HG03066 (cell line): ENCODE measurements around the gene USP25.
A peak's percentile ranks its signal among the peaks of the same experiment; 100 is the strongest.

Experiments used
- ATAC-seq: cut with Tn5 transposase; IDR thresholded peaks from one replicate; pipeline ENCODE4 v1.9.1; 2021; ENCODE audit warnings: low read depth; ENCODE audit not compliant: unreplicated experiment

USP25 gene

DNA sequence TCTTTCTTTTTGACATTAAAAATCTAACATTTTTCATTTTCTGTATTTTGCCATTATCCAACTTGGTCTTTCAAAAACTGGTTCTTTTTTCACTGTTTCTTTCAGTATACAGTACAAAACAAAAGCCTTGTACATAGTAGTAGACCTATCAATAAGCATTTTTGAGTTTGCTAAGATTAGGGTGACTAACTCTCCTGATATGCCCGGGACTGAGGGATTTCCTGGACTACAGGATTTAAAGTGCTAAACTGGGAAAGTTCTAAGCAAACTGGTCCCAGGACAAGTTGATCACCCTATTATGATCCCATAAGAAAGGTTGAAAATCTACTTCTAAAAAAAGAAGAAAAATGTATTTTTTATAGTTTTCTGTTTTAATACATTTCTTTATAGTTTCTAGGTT, 120.9 kb downstream of the USP25 start:
- ATAC-seq = no peak

- ATAC-seq = no peak
Observed at GRCh38 chr21:15852146-15852545, 122.4 kb downstream of the USP25 start.

- ATAC-seq = no peak
Observed at GRCh38 chr21:15853126-15853525, 123.3 kb downstream of the USP25 start.

- no peak for ATAC-seq
Observed at GRCh38 chr21:15856813-15857212, 127.0 kb downstream of the USP25 start.

DNA sequence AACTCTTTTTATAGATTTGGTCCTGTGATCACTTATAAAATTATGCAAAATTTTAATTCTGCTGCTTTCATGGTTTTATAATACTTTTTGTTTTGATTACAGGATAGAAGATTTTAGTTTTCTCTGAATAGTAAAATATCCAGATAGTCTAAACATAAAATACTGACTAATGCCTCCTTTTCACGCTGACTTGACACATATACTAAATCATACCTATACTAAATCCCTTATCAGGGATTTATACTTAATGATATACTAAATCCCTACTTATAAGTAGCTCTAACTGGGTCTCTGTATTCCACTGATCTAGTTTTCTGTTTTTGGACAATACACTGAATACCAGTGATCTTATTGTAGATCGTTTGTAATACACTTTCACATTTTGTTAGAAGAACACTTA, 128.0 kb downstream of the USP25 start:
- no peak for ATAC-seq

DNA sequence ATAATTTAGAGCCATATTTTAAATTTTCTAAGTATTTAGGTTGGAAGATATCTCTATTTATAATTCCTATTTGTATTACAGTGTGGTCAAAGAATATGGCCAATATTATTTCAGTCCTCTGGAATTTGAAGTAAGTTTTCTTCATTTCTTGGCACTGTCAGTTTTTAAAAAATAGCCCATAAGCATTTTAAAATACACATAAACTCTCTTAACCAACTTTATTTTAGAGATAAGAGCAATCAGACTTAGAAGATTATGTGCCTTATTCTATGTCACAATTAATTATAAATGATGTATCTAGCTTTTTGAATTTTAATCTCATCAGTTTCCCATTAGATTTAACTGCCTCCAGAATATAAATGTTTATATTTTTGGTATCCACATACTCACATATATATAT, 130.8 kb downstream of the USP25 start:
- no peak for ATAC-seq

GRCh38 chr21:15868940-15869339, 139.2 kb downstream of the USP25 start:
- no peak for ATAC-seq

DNA sequence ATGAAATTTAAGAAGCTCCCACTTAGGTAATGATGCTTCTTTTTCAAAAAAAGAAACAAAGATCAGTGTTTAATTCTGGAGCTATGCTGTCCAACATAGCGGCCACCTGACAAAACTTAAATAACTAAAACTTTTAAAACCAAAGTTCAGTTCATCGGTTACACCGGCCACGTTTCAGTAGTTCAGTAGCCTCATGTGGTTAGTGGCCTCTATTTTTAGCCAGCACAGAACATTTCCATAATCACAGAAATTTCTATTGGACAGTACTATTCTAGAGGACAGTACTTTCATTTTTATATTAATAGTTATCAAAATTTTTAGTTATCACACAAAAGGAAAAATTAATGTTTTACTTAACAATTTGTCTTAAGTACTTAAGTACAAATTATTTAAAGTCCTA, 141.0 kb downstream of the USP25 start:
- peak; percentile 86 for ATAC-seq

DNA sequence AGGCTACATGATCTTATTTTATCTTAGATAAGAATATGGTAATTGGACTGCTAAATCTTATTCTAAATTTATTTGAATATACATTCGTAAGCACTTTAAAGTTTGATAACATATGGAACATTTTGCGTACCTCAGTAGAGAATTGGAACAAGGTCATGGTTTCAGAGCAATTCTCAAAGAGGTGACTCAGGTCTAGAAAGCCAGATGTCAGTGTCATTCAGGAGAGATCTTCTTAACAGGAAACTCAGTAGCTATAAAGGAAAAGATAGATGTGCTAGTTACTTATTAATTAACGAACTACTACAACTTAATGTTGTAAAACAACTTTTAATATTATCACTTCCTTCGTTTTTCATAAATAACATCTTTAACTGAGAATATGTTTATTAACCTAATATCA, 142.5 kb downstream of the USP25 start:
- no peak for ATAC-seq

DNA sequence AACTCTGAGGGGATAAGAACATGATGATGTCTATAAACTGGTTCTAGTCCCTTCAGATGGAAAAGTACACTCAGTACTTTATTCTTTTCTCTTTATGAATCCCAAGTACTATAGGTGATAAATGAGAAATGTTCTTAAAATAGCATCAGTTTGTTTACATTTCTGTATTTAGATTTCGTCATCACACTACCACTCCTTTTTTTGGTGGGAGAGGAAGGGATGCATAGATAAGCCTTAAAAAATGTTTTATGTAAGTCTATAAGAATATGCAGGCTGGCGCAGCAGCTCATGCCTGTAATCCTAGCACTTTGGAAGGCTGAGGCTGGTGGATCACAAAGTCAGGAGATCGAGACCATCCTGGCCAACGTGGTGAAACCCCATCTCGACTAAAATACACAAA, 144.8 kb downstream of the USP25 start:
- no peak for ATAC-seq

DNA sequence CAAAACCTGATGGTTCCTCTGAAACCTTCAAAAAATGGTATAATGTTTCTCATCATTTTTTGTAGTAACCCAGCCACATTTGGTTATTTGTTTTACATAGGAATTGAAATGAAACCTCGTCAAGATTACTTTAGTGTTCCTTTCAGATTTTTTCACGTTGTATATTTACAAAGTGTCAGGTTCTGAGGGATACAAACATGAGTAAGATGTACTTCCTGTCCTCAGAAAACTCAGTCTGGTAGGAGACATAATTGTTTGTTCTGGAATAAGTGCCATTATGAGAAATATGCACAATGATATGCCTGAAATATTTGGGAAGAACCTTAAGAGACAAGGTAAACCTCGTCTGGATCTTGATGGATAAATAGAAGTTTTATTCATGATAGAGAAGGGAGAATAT, 145.5 kb downstream of the USP25 start:
- ATAC-seq = no peak

DNA sequence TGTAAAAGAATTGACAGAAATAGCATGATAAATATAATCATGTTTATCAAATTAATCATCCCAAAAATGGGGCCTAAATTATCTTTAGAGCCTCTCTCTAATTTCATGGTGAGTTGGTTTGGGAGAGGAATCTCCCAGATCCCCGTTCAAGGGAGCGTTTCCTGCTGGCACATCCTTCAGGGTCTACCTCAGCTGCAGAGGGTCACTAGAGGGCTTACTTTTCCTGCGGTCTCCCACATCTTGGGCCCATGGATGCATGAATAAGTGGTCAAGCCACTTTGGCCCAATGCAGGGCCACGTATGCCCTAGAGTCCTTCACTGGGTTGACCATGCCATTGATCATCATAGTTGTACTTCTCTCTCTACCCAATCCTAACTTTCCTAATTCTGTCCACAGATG, 164.1 kb downstream of the USP25 start:
- ATAC-seq = no peak

DNA sequence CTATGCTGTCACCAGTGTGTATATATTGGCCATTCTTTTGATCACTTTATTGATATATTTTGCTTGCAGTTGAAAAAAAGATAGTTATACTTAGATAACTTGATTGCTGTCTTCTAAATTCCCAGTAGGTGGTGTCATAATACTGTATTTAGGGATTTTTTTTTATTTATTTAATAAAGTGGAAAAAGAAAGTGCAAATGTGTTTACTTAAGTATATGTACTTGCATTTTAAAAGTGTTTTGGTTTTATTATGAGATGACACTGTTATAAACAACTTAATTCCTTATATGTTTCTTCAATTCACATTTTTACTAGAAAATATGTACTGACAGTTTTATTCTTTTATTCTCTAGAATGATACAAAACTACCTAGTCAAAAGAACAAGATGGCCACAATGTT, 164.8 kb downstream of the USP25 start:
- ATAC-seq = no peak

DNA sequence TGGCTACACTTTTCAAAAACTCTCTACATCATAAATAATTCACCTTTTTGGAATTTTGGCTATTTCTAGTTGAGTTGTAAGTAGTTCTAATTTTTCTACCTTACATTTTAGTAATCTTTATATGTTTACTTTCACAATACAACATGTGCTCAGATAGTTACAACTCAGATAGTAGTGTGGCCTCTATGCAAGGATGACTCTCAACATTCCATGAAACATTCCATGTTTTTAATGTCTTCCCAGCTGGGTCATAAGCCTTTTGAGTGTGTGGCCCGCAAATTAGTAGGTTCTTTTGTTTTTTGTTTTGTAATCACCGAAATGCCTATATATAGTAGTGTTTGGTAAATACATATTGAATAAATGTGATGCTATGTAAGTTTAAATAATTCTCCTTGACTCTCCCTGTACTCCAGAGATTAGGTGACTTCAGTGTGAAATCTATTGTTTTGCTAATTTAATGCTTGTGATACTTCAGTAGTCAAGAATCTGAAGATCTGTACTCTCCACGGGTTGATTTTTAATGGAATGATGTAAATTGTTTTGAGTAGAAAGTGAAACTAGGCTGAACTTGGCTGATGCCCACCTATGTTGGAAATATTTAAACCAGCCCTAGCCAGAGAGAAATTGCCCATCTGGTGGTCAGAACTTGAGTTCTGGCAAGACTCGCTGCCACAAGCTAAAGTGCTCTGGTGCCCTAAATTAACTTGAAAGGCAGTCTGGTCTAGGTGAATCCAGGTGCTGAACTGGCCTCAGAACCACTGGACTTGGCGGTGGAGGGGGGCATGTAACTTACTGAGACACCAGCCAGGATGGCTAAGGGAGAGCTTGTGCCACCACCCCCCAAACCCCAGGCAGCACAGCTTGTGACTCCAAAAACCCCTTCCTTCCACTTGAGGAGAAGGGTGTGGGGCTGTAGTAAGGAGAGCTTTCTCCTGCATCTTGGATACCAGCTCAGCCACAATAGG, 165.6 kb downstream of the USP25 start:
- ATAC-seq = no peak

DNA sequence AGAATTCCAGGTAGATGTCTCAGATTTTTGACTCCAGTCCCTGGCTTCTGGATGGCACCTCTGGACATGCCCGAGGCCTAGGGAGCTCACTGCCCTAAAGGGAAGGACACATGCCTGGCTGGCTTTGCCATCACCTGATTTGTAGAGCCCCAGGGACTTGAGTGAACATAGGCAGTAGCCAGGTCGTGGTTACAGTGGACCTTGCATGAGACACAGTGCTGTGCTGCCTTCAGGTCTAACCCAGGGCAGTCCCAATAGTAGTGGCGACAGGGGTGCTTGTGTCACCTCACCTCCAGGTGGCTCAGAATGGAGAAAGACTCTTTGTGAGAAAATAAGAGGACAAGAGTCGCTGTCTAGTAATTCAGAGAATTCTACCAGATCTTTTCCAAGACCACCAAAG, 166.7 kb downstream of the USP25 start:
- ATAC-seq = no peak

- no peak for ATAC-seq
Observed at GRCh38 chr21:15904389-15904788, 174.6 kb downstream of the USP25 start.

GRCh38 chr21:15908187-15908586, 178.4 kb downstream of the USP25 start:
- no peak for ATAC-seq

- ATAC-seq = no peak
Observed at GRCh38 chr21:15928196-15928595, 198.4 kb downstream of the USP25 start.

DNA sequence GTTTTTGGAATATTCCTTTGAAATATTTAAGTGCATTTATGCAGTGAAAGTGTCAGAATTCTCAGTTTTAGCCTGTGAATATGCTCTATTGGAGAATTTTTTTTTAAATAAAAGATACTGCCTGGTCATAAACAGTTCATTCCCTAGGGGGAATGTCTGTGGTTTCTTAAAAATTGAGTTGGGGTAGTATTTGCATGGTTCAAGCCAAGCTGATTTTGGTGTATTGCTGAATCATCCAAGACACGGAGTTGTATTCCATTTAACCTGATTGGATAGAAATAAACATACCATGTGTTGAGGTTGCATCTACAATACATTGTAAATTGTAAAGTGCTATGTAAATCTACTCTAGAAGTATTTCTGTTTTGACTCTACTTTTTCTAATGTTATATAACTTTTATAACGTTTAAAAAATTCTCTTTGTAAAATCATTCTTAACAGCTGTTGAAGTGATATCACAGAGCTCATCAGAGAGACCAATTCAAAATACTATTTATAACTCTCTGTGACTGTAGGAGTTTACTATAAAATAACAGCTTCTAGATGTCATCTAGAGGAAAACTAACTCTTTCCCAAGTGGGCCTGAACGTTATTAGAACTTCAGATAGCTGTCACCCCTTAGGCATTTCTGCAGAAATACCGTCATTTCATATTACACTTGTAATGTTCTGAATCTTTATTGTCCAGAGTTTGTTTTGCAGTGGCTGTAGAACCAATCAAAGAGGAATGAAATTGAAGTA, 199.1 kb downstream of the USP25 start:
- ATAC-seq = no peak

GRCh38 chr21:15929536-15929935, 199.8 kb downstream of the USP25 start:
- ATAC-seq = no peak
